ENCODE measurements around the gene ZNF582.

ZNF582 gene

DNA sequence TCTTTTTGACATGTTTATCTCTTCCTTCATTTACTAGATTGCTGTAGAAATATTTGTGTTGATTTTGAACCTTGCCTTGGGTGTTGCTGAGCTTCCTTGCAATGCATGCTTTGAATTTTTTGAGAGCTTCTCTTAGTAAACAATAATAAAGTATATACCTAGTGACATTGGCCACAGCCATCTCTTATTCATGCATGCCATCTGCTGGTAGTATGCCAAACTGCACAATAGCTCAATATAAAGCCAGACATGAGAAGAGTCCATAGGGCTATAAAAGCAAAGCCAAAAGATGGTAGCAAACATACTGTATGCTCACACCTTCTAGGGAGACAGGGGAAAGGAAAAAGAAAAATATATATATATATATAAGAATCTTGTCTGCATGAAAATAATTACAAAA is 59.8 kb downstream of the ZNF582 start:
- no peak overlapping the region for H3K27ac Mint-ChIP-seq
- H3K9me3 Mint-ChIP-seq, result peaks cover 8% of the 10 kb centered on the region
- no peaks in the 10 kb centered on the region for H3K36me3 Mint-ChIP-seq (ENCODE audit: low read depth)
- H3K27me3 Mint-ChIP-seq (ENCODE audit: low read depth), result no peaks in the 10 kb centered on the region
- no peak overlapping the region for H3K4me3 Mint-ChIP-seq
- H3K4me1 Mint-ChIP-seq (ENCODE audit: low read depth), result no peaks in the 10 kb centered on the region
